Endothelial cell of umbilical vein (primary cell): ENCODE results near the gene ABCC1. TPM values are rescaled to one million over a fixed set of nuclear protein-coding genes. Genes with fewer than 3 reads are reported as not detected.

Experiments
- BruUV-seq: library from RNA; stranded (reverse); fragments of 400-500 nt; replicated peaks from 2 replicates; lab custom pipeline; 2021; lab: Mats Ljungman, UMichigan
- CTCF ChIA-PET: fragments of 300-600, 350-600 bp; sonication (Branson Sonifier 250); formaldehyde crosslinking; loops from one replicate; lab custom pipeline; 2021; ENCODE audit warnings: antibody characterized with exemption, inconsistent platforms; lab: Charles Lee
- POLR2A ChIA-PET: fragments of 300-600, 350-600 bp; sonication (Branson Sonifier 250); formaldehyde crosslinking; loops from one replicate; lab custom pipeline; 2021; ENCODE audit warnings: antibody characterized with exemption, inconsistent platforms; lab: Charles Lee
- DNase-seq: peaks from one replicate; pipeline ENCODE4 v3.0.0-alpha.2; 2011; ENCODE audit warnings: low read depth, low spot score
- FAIRE-seq: peaks from 2 replicates; lab custom pipeline; 2011; peaks lifted over from hg19 to GRCh38; lab: Jason Lieb, UNC
- H2AFZ ChIP-seq: 2 replicates; pipeline ENCODE4 v1.6.0; 2012; ENCODE audit warnings: low read depth, low read length, control low read depth, inconsistent platforms
- H3K27ac ChIP-seq: 2 replicates; pipeline ENCODE4 v1.5.1; 2011; ENCODE audit warnings: low read depth, mild to moderate bottlenecking, control low read depth, low read length, moderate library complexity; ENCODE audit not compliant: insufficient read depth
- H3K27me3 ChIP-seq, 2 experiments: 2 replicates each; pipeline versions ENCODE4 v1.6.0 to v1.6.1; 2011; ENCODE audit warnings: low read length in 2 of 2, mixed read lengths in 1 of 2; ENCODE audit not compliant: control insufficient read depth in 2 of 2, insufficient read depth in 2 of 2
- H3K36me3 ChIP-seq, 2 experiments: 2 replicates in 1 of 2; 3 replicates in 1 of 2; pipeline ENCODE4 v1.5.1; 2011; ENCODE audit warnings: low read length in 2 of 2, mild to moderate bottlenecking in 1 of 2, moderate library complexity in 1 of 2; ENCODE audit not compliant: control insufficient read depth in 2 of 2, insufficient read depth in 2 of 2; ENCODE audit errors: extremely low read depth in 1 of 2
- H3K4me1 ChIP-seq: 3 replicates; pipeline ENCODE4 v1.5.1; 2011; ENCODE audit warnings: mild to moderate bottlenecking, low read length; ENCODE audit not compliant: control insufficient read depth, insufficient read depth; ENCODE audit errors: extremely low read depth
- H3K4me2 ChIP-seq: 2 replicates; pipeline ENCODE4 v1.6.1; 2011; ENCODE audit warnings: low read length, control low read depth, mixed read lengths; ENCODE audit not compliant: insufficient read depth
- H3K4me3 ChIP-seq, 3 experiments: fragments of 200-600 bp in 1 of 3; sonication (generic), shearing (Covaris generic) in 1 of 3; replicated peaks in 1 of 3; 2 replicates each; pipeline ENCODE4 v1.5.1; 2011 to 2016; ENCODE audit warnings: control low read depth in 3 of 3, low read length in 3 of 3, mild to moderate bottlenecking in 2 of 3, inconsistent platforms in 1 of 3, low read depth in 1 of 3, moderate library complexity in 1 of 3; ENCODE audit not compliant: insufficient read depth in 1 of 3
- H3K79me2 ChIP-seq: 2 replicates; pipeline ENCODE4 v1.6.0; 2012; ENCODE audit warnings: low read length, inconsistent platforms; ENCODE audit not compliant: control insufficient read depth, insufficient read depth
- H3K9ac ChIP-seq: replicated peaks from 2 replicates; pipeline ENCODE3; 2011; ENCODE audit warnings: low read length, control low read depth; ENCODE audit not compliant: insufficient read depth; ENCODE audit errors: extremely low read depth
- H3K9me1 ChIP-seq: replicated peaks from 3 replicates; pipeline ENCODE4 v1.6.0; 2011; ENCODE audit warnings: mild to moderate bottlenecking, low read length; ENCODE audit not compliant: control insufficient read depth, insufficient read depth; ENCODE audit errors: extremely low read depth
- H3K9me3 ChIP-seq: replicated peaks from 2 replicates; pipeline ENCODE4 v1.5.1; 2012; ENCODE audit warnings: low read length, inconsistent platforms; ENCODE audit not compliant: control insufficient read depth, insufficient read depth
- H4K20me1 ChIP-seq: replicated peaks from 2 replicates; pipeline ENCODE3; 2011; ENCODE audit warnings: mild to moderate bottlenecking, low read length; ENCODE audit not compliant: control insufficient read depth, insufficient read depth; ENCODE audit errors: extremely low read depth
- CTCF ChIP-seq, 2 donors: IDR thresholded peaks; 1 replicate in 1 of 2; 2 replicates in 1 of 2; pipeline ENCODE4 v1.5.1; 2011; ENCODE audit warnings: low read length in 2 of 2, mild to moderate bottlenecking in 2 of 2, moderate library complexity in 2 of 2, control low read depth in 1 of 2, inconsistent platforms in 1 of 2, low read depth in 1 of 2; ENCODE audit not compliant: insufficient read depth in 1 of 2; ENCODE audit errors: extremely low read depth in 1 of 2
- EZH2 ChIP-seq: IDR thresholded peaks from 2 replicates; pipeline ENCODE4 v1.6.1; 2012; ENCODE audit warnings: borderline replicate concordance, low read depth, mild to moderate bottlenecking, moderate library complexity, low read length, inconsistent platforms; ENCODE audit not compliant: severe bottlenecking
- FOS ChIP-seq: IDR thresholded peaks from 2 replicates; pipeline ENCODE4 v1.6.1; 2011; ENCODE audit warnings: mild to moderate bottlenecking, low read length, moderate library complexity, borderline replicate concordance; ENCODE audit not compliant: insufficient read depth
- GATA2 ChIP-seq: IDR thresholded peaks from 2 replicates; pipeline ENCODE4 v1.7.0; 2011; ENCODE audit warnings: low read depth, mild to moderate bottlenecking, moderate library complexity, mixed read lengths, low read length; ENCODE audit not compliant: insufficient read length, insufficient read depth
- JUN ChIP-seq: IDR thresholded peaks from 2 replicates; pipeline ENCODE4 v1.6.1; 2011; ENCODE audit warnings: borderline replicate concordance, low read depth; ENCODE audit not compliant: insufficient read length, insufficient read depth
- MAX ChIP-seq: IDR thresholded peaks from 2 replicates; pipeline ENCODE4 v1.6.1; 2011; ENCODE audit not compliant: insufficient read depth, insufficient read length
- MYC ChIP-seq: IDR thresholded peaks from one replicate; pipeline ENCODE4 v1.6.1; 2011; ENCODE audit warnings: mild to moderate bottlenecking, low read depth, low read length
- POLR2A ChIP-seq: IDR thresholded peaks from 2 replicates; pipeline ENCODE4 v1.6.1; 2012; ENCODE audit warnings: low read depth, mild to moderate bottlenecking, control low read depth, low read length
- POLR2AphosphoS5 ChIP-seq: IDR thresholded peaks from 2 replicates; pipeline ENCODE4 v1.6.1; 2012; ENCODE audit warnings: low read depth, mild to moderate bottlenecking, control low read depth, low read length, moderate library complexity; ENCODE audit not compliant: insufficient read depth
- dilution Hi-C: fragments of 300-500 bp; cut with MboI; formaldehyde crosslinking; loops from one replicate; pipeline ENCODE4 v1.15.0; 2019; ENCODE audit warnings: low sequenced_read_pairs; ENCODE audit not compliant: extremely low pct_ligation_motif_present
- intact Hi-C: fragments of 100-400 bp; cut with micrococcal nuclease; formaldehyde crosslinking; loops from one replicate; pipeline ENCODE4 v1.10.0; 2022
- polyA plus RNA-seq, 4 experiments: library from polyadenylated mRNA; depleted of rRNA in 3 of 4; stranded (reverse) in 3 of 4; unstranded in 1 of 4; fragments of >200 nt; gene quantifications; 2 replicates each; pipeline versions ENCODE4 v1.2.1 to v1.2.3, GENCODE V29; 2011 to 2012; ENCODE audit warnings: missing spikeins in 1 of 4
- total RNA-seq: library from RNA; stranded (reverse); gene quantifications from 2 replicates; pipeline ENCODE4 v1.2.3, GENCODE V29; 2021

Gene ABCC1
- total and polyA plus RNA-seq, 2 donors (not counting 3 experiments of a cell fraction or from before 2014, with no cell fraction given), result 46.1 to 89.2 TPM

- POLR2A ChIA-PET, result no interaction called here
- Histone ChIP-seq H3K9ac (no peak overlapping the region), H3K4me2 (no peak overlapping the region), H3K27ac (no peak overlapping the region), H2AFZ (no peak overlapping the region), H3K79me2 (no peaks in the 10 kb centered on the region), H3K4me1 (no peaks in the 10 kb centered on the region), H3K4me3 (no peak overlapping the region), H3K9me3 (no peaks in the 10 kb centered on the region), H4K20me1 (no peaks in the 10 kb centered on the region), H3K9me1 (no peaks in the 10 kb centered on the region), H3K36me3 (no peaks in the 10 kb centered on the region), H3K27me3 (no peaks in the 10 kb centered on the region)
- dilution Hi-C loops (no loop called here), intact Hi-C loops (no loop called here)
- no TSS peak for BruUV-seq
- CTCF ChIA-PET, result no interaction called here
- FAIRE-seq (no peak), DNase-seq (no peak)
- TF ChIP-seq EZH2 (no peak), MAX (no peak), CTCF (IDR thresholded peaks at IDR 0.05; ENCODE audit: extremely low read depth in 1 of 2, insufficient read depth in 1 of 2, low read depth in 1 of 2, low read length in 2 of 2) (no peak)
These were observed 15.6 kb upstream of the ABCC1 start for GRCh38 chr16:15933781-15934180.

DNA sequence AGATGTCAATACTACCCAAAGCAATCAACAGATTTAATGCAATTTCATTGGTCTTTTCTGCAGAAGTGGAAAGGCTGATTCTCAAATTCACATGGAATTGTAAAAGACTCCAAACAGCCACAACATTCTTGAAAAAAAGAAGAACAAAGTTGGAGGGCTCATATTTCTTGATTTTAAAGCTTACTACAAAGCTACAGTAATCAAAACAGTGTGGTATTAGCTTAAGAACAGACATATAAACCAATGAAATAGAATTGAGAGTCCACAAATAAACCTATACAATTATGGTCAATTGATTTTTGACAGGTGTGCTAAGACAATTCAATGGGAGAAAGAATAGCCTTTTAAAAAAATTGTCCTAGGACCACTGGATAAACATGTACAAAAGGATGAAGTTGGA, 14.4 kb upstream of the ABCC1 start:
- no peak overlapping the region for H2AFZ ChIP-seq
- H3K36me3 ChIP-seq, result no peaks in the 10 kb centered on the region
- H3K79me2 ChIP-seq, result no peaks in the 10 kb centered on the region
- no peak overlapping the region for H3K4me3 ChIP-seq
- BruUV-seq, result no TSS peak
- ChIA-PET CTCF (interaction anchor here (1.9 kb wide), 1 partner anchor 10 kb away, joined by 4 read pairs; no protein-coding TSS in a partner anchor), POLR2A (no interaction called here)
- H3K27ac ChIP-seq, result no peak overlapping the region
- FAIRE-seq (peak; percentile 42), DNase-seq (no peak)
- dilution Hi-C loops (no loop called here), intact Hi-C loops (no loop called here)
- no peaks in the 10 kb centered on the region for H3K27me3 ChIP-seq
- H3K4me2 ChIP-seq, result no peak overlapping the region
- TF ChIP-seq FOS, result no peak
- TF ChIP-seq GATA2, result no peak
- no peak for TF ChIP-seq JUN
- TF ChIP-seq CTCF (IDR thresholded peaks at IDR 0.05; ENCODE audit: extremely low read depth in 1 of 2, insufficient read depth in 1 of 2, low read depth in 1 of 2, low read length in 2 of 2), result no peak
- no peak for TF ChIP-seq MYC
- TF ChIP-seq POLR2AphosphoS5, result no peak
- no peak for TF ChIP-seq MAX
- TF ChIP-seq POLR2A, result no peak
- no peak for TF ChIP-seq EZH2
- no peaks in the 10 kb centered on the region for H4K20me1 ChIP-seq
- no peaks in the 10 kb centered on the region for H3K4me1 ChIP-seq
- no peak overlapping the region for H3K9ac ChIP-seq
- H3K9me1 ChIP-seq, result no peaks in the 10 kb centered on the region
- H3K9me3 ChIP-seq, result no peaks in the 10 kb centered on the region
